NOMO-1 (cell line): ENCODE results near the gene OR4D2.
"Not testable (repeated sequence)": the region's sequence is repeated elsewhere in the genome, so short reads cannot be mapped to it uniquely, and the experiment has no call there.

Experiments
- DNase-seq, 2 experiments: peaks; one replicate each; lab custom pipeline; 2025; ENCODE audit not compliant: unreplicated experiment in 2 of 2; lab: John Stamatoyannopoulos, UW

Gene OR4D2

GRCh38 chr17:58166682-58167081, at the start of gene OR4D2:
Gene OR4D2, plus strand, starts transcription at chr17:58166982. Its CDS starts 2,674 bp downstream, at chr17:58169656.
- no peak for DNase-seq

- DNase-seq = no peak
Measured at GRCh38 chr17:58117382-58117781, 49.4 kb upstream of the OR4D2 start.

GRCh38 chr17:58119491-58119890, 47.3 kb upstream of the OR4D2 start:
- DNase-seq = no peak

- DNase-seq = peak in 1 of 2 experiments; percentile 43
Measured at GRCh38 chr17:58120195-58120822, 46.5 kb upstream of the OR4D2 start.

GRCh38 chr17:58121925-58122324, 44.9 kb upstream of the OR4D2 start:
- DNase-seq = peak in 1 of 2 experiments; percentile 29

GRCh38 chr17:58127846-58128245, 38.9 kb upstream of the OR4D2 start:
- DNase-seq = no peak

GRCh38 chr17:58132697-58133096, 34.1 kb upstream of the OR4D2 start:
- not testable (repeated sequence) for DNase-seq

- peak in 1 of 2 experiments; percentile 14 for DNase-seq
Measured at GRCh38 chr17:58136669-58137279, 30.0 kb upstream of the OR4D2 start.

GRCh38 chr17:58141505-58141904, 25.3 kb upstream of the OR4D2 start:
- DNase-seq = no peak

- not testable (repeated sequence) for DNase-seq
Measured at GRCh38 chr17:58143335-58143734, 23.4 kb upstream of the OR4D2 start.

- DNase-seq = no peak
Measured at GRCh38 chr17:58144801-58145200, 22.0 kb upstream of the OR4D2 start.

GRCh38 chr17:58147930-58148434, 18.8 kb upstream of the OR4D2 start, which contains the start of gene OR4D1:
Gene OR4D1, plus strand, starts transcription at chr17:58148384. Its CDS starts 6,770 bp downstream, at chr17:58155154.
- DNase-seq = no peak

GRCh38 chr17:58148609-58149008, 18.2 kb upstream of the OR4D2 start:
- DNase-seq = no peak

GRCh38 chr17:58150394-58150793, 16.4 kb upstream of the OR4D2 start:
- no peak for DNase-seq

GRCh38 chr17:58153046-58153445, 13.7 kb upstream of the OR4D2 start:
- no peak for DNase-seq

GRCh38 chr17:58153671-58154070, 13.1 kb upstream of the OR4D2 start:
- no peak for DNase-seq

GRCh38 chr17:58156839-58157803, 9.7 kb upstream of the OR4D2 start:
- DNase-seq = peak in 1 of 2 experiments; percentile 20

GRCh38 chr17:58158181-58158580, 8.6 kb upstream of the OR4D2 start:
- DNase-seq = no peak

- DNase-seq = no peak
Measured at GRCh38 chr17:58161566-58161965, 5.2 kb upstream of the OR4D2 start.

- no peak for DNase-seq
Measured at GRCh38 chr17:58165981-58166380, 801 bp upstream of the OR4D2 start.

GRCh38 chr17:58170622-58171021, 3.8 kb downstream of the OR4D2 start:
- no peak for DNase-seq
